ENCODE measurements around the gene FXYD6. TPM values are rescaled to one million over a fixed set of nuclear protein-coding genes. Genes with fewer than 3 reads are reported as not detected.

FXYD6 gene
- total RNA-seq, 1 donor from 2014 or later = 95.6 TPM

- H3K27ac ChIP-seq = no peak overlapping the region
- peaks cover 33% of the 10 kb centered on the region for H3K4me1 ChIP-seq
- H3K36me3 ChIP-seq = no peaks in the 10 kb centered on the region
- peaks cover 34% of the 10 kb centered on the region for H3F3A ChIP-seq (ENCODE audit: low read depth)
- H3K79me2 ChIP-seq (ENCODE audit: low read depth) = no peaks in the 10 kb centered on the region
- no peaks in the 10 kb centered on the region for H3K27me3 ChIP-seq
- Mint-ChIP-seq H3K9me3 (no peaks in the 10 kb centered on the region), H3K27me3 (ENCODE audit: insufficient read depth, low read depth) (peaks cover 6% of the 10 kb centered on the region), H3K27ac (peak overlapping the region; percentile 93), H3K4me1 (peaks cover 57% of the 10 kb centered on the region), H3K4me3 (peak overlapping the region; percentile 59), H3K36me3 (no peaks in the 10 kb centered on the region)
- TF ChIP-seq CTCF (IDR thresholded peaks at IDR 0.05) (peak; percentile 100), EZH2 (IDR thresholded peaks at IDR 0.05) (peak; percentile 48), EZH2phosphoT487 (IDR thresholded peaks at IDR 0.05) (no peak)
- peak overlapping the region; percentile 73 for H3K4me2 ChIP-seq
- peaks cover 5% of the 10 kb centered on the region for H4K20me1 ChIP-seq (ENCODE audit: low read depth)
- H3K9ac ChIP-seq = no peak overlapping the region
- no peaks in the 10 kb centered on the region for H3K9me3 ChIP-seq (ENCODE audit: low read depth)
- peak; percentile 89 for DNase-seq (ENCODE audit: low spot score)
- peak overlapping the region; percentile 92 for H2AFZ ChIP-seq (replicated peaks)
- H3K4me3 ChIP-seq = peak overlapping the region; percentile 35
These were observed 59.0 kb downstream of the FXYD6 start for GRCh38 chr11:117817368-117818040.

- no peak overlapping the region for H3K4me3 ChIP-seq
These were observed 59.6 kb downstream of the FXYD6 start for GRCh38 chr11:117816846-117817367.

GRCh38 chr11:117816151-117816741 lies 60.2 kb downstream of the FXYD6 start:
- Histone ChIP-seq H3K27me3 (no peaks in the 10 kb centered on the region), H3K4me1 (peaks cover 33% of the 10 kb centered on the region), H3K27ac (no peak overlapping the region), H3K4me3 (no peak overlapping the region), H3K9ac (no peak overlapping the region), H3F3A (ENCODE audit: low read depth) (peaks cover 34% of the 10 kb centered on the region), H3K79me2 (ENCODE audit: low read depth) (no peaks in the 10 kb centered on the region), H3K4me2 (peak overlapping the region; percentile 73), H4K20me1 (ENCODE audit: low read depth) (peaks cover 5% of the 10 kb centered on the region), H3K9me3 (ENCODE audit: low read depth) (no peaks in the 10 kb centered on the region), H2AFZ (replicated peaks) (no peak overlapping the region), H3K36me3 (no peaks in the 10 kb centered on the region)
- no peak for TF ChIP-seq CTCF (IDR thresholded peaks at IDR 0.05)
- no peak for TF ChIP-seq EZH2phosphoT487 (IDR thresholded peaks at IDR 0.05)
- no peak for TF ChIP-seq EZH2 (IDR thresholded peaks at IDR 0.05)
- Mint-ChIP-seq H3K27me3 (ENCODE audit: insufficient read depth, low read depth) (peaks cover 6% of the 10 kb centered on the region), H3K4me1 (peaks cover 61% of the 10 kb centered on the region), H3K4me3 (peak overlapping the region; percentile 31), H3K36me3 (no peaks in the 10 kb centered on the region), H3K27ac (peak overlapping the region; percentile 74), H3K9me3 (no peaks in the 10 kb centered on the region)
- peak; percentile 88 for DNase-seq (ENCODE audit: low spot score)

More at GRCh38 chr11:117816846-117817367, 59.6 kb downstream of the FXYD6 start:
- Mint-ChIP-seq H3K4me3 (peak overlapping the region; percentile 59), H3K4me1 (peaks cover 57% of the 10 kb centered on the region), H3K9me3 (no peaks in the 10 kb centered on the region), H3K27ac (peak overlapping the region; percentile 93), H3K27me3 (ENCODE audit: insufficient read depth, low read depth) (peaks cover 6% of the 10 kb centered on the region), H3K36me3 (no peaks in the 10 kb centered on the region)
- Histone ChIP-seq H3F3A (ENCODE audit: low read depth) (peaks cover 34% of the 10 kb centered on the region), H3K4me2 (peak overlapping the region; percentile 73), H2AFZ (replicated peaks) (no peak overlapping the region), H3K27ac (no peak overlapping the region), H3K79me2 (ENCODE audit: low read depth) (no peaks in the 10 kb centered on the region), H3K27me3 (no peaks in the 10 kb centered on the region), H3K36me3 (no peaks in the 10 kb centered on the region), H3K9ac (no peak overlapping the region), H3K9me3 (ENCODE audit: low read depth) (no peaks in the 10 kb centered on the region), H4K20me1 (ENCODE audit: low read depth) (peaks cover 5% of the 10 kb centered on the region), H3K4me1 (peaks cover 33% of the 10 kb centered on the region)
- DNase-seq (ENCODE audit: low spot score) = no peak
- TF ChIP-seq EZH2 (IDR thresholded peaks at IDR 0.05) = no peak
- no peak for TF ChIP-seq CTCF (IDR thresholded peaks at IDR 0.05)
- TF ChIP-seq EZH2phosphoT487 (IDR thresholded peaks at IDR 0.05) = no peak

Data from neural progenitor cell (in vitro differentiated cells).